ENCODE data around the gene MCCC2. TPM values are rescaled to one million over a fixed set of nuclear protein-coding genes. Genes with fewer than 3 reads are reported as not detected.

The MCCC2 gene
- total RNA-seq, 1 experiment from 2014 or later, result 98.7 TPM

DNA sequence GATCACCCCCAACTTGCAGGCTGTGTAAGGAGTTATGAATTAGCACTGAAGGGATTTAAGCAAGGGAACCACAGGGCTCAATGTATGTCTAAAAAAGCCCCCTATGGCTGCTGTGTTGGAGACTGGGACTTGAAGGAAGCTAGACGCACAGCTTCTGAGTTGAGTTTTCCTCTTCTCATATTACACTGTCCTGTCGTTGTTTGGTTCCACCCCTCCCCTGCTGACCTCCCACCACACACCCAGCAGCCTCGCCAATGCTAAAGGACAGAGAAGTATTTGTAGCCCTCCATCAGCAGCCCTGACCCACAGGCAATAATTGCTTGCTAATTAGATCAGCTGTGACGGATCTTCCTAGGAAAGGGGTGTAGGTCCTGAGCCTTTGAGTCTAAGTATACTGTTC, 116.8 kb downstream of the MCCC2 start:
- no peak for DNase-seq
- TF ChIP-seq, protein P1, sequence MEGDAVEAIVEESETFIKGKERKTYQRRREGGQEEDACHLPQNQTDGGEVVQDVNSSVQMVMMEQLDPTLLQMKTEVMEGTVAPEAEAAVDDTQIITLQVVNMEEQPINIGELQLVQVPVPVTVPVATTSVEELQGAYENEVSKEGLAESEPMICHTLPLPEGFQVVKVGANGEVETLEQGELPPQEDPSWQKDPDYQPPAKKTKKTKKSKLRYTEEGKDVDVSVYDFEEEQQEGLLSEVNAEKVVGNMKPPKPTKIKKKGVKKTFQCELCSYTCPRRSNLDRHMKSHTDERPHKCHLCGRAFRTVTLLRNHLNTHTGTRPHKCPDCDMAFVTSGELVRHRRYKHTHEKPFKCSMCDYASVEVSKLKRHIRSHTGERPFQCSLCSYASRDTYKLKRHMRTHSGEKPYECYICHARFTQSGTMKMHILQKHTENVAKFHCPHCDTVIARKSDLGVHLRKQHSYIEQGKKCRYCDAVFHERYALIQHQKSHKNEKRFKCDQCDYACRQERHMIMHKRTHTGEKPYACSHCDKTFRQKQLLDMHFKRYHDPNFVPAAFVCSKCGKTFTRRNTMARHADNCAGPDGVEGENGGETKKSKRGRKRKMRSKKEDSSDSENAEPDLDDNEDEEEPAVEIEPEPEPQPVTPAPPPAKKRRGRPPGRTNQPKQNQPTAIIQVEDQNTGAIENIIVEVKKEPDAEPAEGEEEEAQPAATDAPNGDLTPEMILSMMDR (IDR thresholded peaks at IDR 0.05; ENCODE audit: unreplicated experiment), result no peak
- BruUV-seq (replicated peaks), result no TSS peak
- Mint-ChIP-seq H3K27me3 (ENCODE audit: unreplicated experiment) (no peaks in the 10 kb centered on the region), H3K4me3 (ENCODE audit: low read depth, unreplicated experiment) (no peak overlapping the region), H3K27ac (ENCODE audit: unreplicated experiment) (no peak overlapping the region), H3K36me3 (ENCODE audit: insufficient read depth, unreplicated experiment) (no peaks in the 10 kb centered on the region), H3K4me1 (ENCODE audit: low read depth, unreplicated experiment) (peaks cover 24% of the 10 kb centered on the region), H3K9me3 (ENCODE audit: low read depth, unreplicated experiment) (no peaks in the 10 kb centered on the region)
- CTCF ChIA-PET, result interaction anchor here (1.2 kb wide), 1 partner anchor 34 kb away, joined by 5 read pairs; no protein-coding TSS in a partner anchor
- intact Hi-C loops (cut with micrococcal nuclease; ENCODE audit: unreplicated experiment), result no loop called here

DNA sequence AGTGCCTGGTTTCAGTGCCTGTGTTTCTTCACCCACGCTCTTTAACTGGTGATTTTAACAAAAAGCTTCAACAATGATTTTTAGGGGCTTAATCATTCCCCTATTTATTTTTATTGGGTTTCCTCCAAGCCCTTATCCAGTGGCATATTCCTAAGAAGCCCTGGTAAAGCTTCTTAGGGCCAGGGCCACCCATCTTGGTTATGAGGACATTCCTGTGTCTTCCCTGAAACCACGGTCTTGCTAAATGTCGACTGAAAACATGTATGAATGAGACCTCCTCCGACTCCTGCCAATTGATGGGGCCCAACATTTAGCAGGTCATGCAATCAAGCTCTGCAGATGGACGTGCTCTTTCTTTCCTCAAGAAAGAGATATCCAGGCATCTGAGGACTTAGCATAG, 118.3 kb downstream of the MCCC2 start:
- no peak for DNase-seq
- no peaks in the 10 kb centered on the region for H3K9me3 Mint-ChIP-seq (ENCODE audit: low read depth, unreplicated experiment)
- no peaks in the 10 kb centered on the region for H3K36me3 Mint-ChIP-seq (ENCODE audit: insufficient read depth, unreplicated experiment)
- no peaks in the 10 kb centered on the region for H3K27me3 Mint-ChIP-seq (ENCODE audit: unreplicated experiment)
- H3K27ac Mint-ChIP-seq (ENCODE audit: unreplicated experiment), result no peak overlapping the region
- TF ChIP-seq, protein P1 (IDR thresholded peaks at IDR 0.05; ENCODE audit: unreplicated experiment), result no peak
- intact Hi-C loops (cut with micrococcal nuclease; ENCODE audit: unreplicated experiment), result no loop called here
- H3K4me1 Mint-ChIP-seq (ENCODE audit: low read depth, unreplicated experiment), result peaks cover 12% of the 10 kb centered on the region
- no TSS peak for BruUV-seq (replicated peaks)
- H3K4me3 Mint-ChIP-seq (ENCODE audit: low read depth, unreplicated experiment), result no peak overlapping the region
- CTCF ChIA-PET, result no interaction called here

DNA sequence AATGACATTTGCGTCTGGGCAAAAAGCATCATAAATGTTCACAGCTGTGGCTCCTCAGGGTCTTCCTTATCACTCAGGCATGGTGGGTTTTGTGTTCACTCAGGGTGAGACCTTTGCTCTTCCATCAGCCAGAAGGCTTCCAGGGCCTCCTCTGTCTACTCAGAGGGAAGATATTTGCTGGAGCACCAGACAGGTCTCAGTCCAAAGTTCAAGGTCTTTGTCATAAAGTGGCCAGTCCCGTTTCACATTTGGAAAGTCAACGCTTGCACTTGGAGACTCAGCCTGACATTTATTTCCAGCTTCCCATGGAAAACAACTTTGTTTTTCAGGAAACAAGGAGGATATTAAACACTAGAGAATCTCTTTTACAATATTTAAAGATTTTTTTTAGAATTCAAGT, 119.8 kb downstream of the MCCC2 start:
- CTCF ChIA-PET, result no interaction called here
- Mint-ChIP-seq H3K4me1 (ENCODE audit: low read depth, unreplicated experiment) (no peaks in the 10 kb centered on the region), H3K4me3 (ENCODE audit: low read depth, unreplicated experiment) (no peak overlapping the region), H3K27ac (ENCODE audit: unreplicated experiment) (no peak overlapping the region), H3K36me3 (ENCODE audit: insufficient read depth, unreplicated experiment) (no peaks in the 10 kb centered on the region), H3K27me3 (ENCODE audit: unreplicated experiment) (no peaks in the 10 kb centered on the region), H3K9me3 (ENCODE audit: low read depth, unreplicated experiment) (no peaks in the 10 kb centered on the region)
- BruUV-seq (replicated peaks), result no TSS peak
- intact Hi-C loops (cut with micrococcal nuclease; ENCODE audit: unreplicated experiment), result no loop called here
- TF ChIP-seq, protein P1 (IDR thresholded peaks at IDR 0.05; ENCODE audit: unreplicated experiment), result no peak
- DNase-seq, result no peak

Other genes with a start within 250 kb of the MCCC2 start
- 31.2 and 33.6 TPM in 2 replicates for gene BDP1, start 131.7 kb upstream of the MCCC2 start, total RNA-seq (2022)
- not detected in 2 replicates for gene CARTPT, start 131.9 kb downstream of the MCCC2 start, total RNA-seq (2022)